NCI-H128 (cell line): ENCODE results near the gene LHFPL2.

Source experiments
- DNase-seq: peaks from one replicate; lab custom pipeline; 2025; ENCODE audit not compliant: unreplicated experiment; lab: John Stamatoyannopoulos, UW

Gene LHFPL2

GRCh38 chr5:78642701-78643100 lies 5.9 kb downstream of the LHFPL2 start:
- no peak for DNase-seq

GRCh38 chr5:78640662-78641474 lies 7.7 kb downstream of the LHFPL2 start:
- DNase-seq, result no peak

GRCh38 chr5:78639791-78640190 lies 8.8 kb downstream of the LHFPL2 start:
- no peak for DNase-seq

- DNase-seq, result no peak
Observed at GRCh38 chr5:78638973-78639669, 9.5 kb downstream of the LHFPL2 start.

GRCh38 chr5:78638423-78638822 lies 10.1 kb downstream of the LHFPL2 start:
- DNase-seq, result no peak

- DNase-seq, result no peak
Observed at GRCh38 chr5:78637468-78637867, 11.1 kb downstream of the LHFPL2 start.

- DNase-seq, result no peak
Observed at GRCh38 chr5:78636682-78637081, 11.9 kb downstream of the LHFPL2 start.

GRCh38 chr5:78634634-78635033 lies 13.9 kb downstream of the LHFPL2 start:
- no peak for DNase-seq

GRCh38 chr5:78634229-78634628 lies 14.3 kb downstream of the LHFPL2 start:
- DNase-seq, result no peak

- no peak for DNase-seq
Observed at GRCh38 chr5:78633700-78634099, 14.9 kb downstream of the LHFPL2 start.

GRCh38 chr5:78632467-78632866 lies 16.1 kb downstream of the LHFPL2 start:
- no peak for DNase-seq

GRCh38 chr5:78631931-78632330 lies 16.6 kb downstream of the LHFPL2 start:
- DNase-seq, result no peak

- DNase-seq, result no peak
Observed at GRCh38 chr5:78630047-78630446, 18.5 kb downstream of the LHFPL2 start.

- DNase-seq, result no peak
Observed at GRCh38 chr5:78629624-78630023, 18.9 kb downstream of the LHFPL2 start.

- no peak for DNase-seq
Observed at GRCh38 chr5:78628270-78628992, 20.1 kb downstream of the LHFPL2 start.

- DNase-seq, result no peak
Observed at GRCh38 chr5:78627766-78628165, 20.8 kb downstream of the LHFPL2 start.

GRCh38 chr5:78627175-78627574 lies 21.4 kb downstream of the LHFPL2 start:
- DNase-seq, result no peak

- DNase-seq, result no peak
Observed at GRCh38 chr5:78626009-78626571, 22.5 kb downstream of the LHFPL2 start.

GRCh38 chr5:78624992-78625391 lies 23.6 kb downstream of the LHFPL2 start:
- no peak for DNase-seq

GRCh38 chr5:78624011-78624541 lies 24.5 kb downstream of the LHFPL2 start:
- no peak for DNase-seq

- DNase-seq, result no peak
Observed at GRCh38 chr5:78622302-78622971, 26.1 kb downstream of the LHFPL2 start.
